IMR-90 (cell line): ENCODE measurements around the gene FOXN3. TPM values are rescaled to one million over a fixed set of nuclear protein-coding genes. Genes with fewer than 3 reads are reported as not detected.

Experiments used
- ATAC-seq: fragments of 200-7000 bp; cut with Tn5 transposase; 2 replicates; pipeline ENCODE4 v1.9.1; 2020; ENCODE audit warnings: low read depth, mild to moderate bottlenecking, moderate library complexity
- BruUV-seq: library from RNA; stranded (reverse); fragments of 400-500 nt; replicated peaks from 2 replicates; lab custom pipeline; 2021; lab: Mats Ljungman, UMichigan
- CTCF ChIA-PET: fragments of 300-600 bp; formaldehyde crosslinking; extraction: SDS; loops from one replicate; lab custom pipeline; 2021; ENCODE audit warnings: antibody characterized with exemption; lab: Yijun Ruan, JAX
- POLR2A ChIA-PET: fragments of 300-600 bp; sonication (Branson Sonifier 250); formaldehyde crosslinking; loops from one replicate; lab custom pipeline; 2022; ENCODE audit warnings: antibody characterized with exemption; ENCODE audit not compliant: unreplicated experiment; lab: Charles Lee
- DNase-seq: peaks from one replicate; pipeline ENCODE4 v3.0.0; 2013
- H2AFZ ChIP-seq: replicated peaks from 2 replicates; pipeline ENCODE3; 2013; ENCODE audit warnings: low read length, mild to moderate bottlenecking; ENCODE audit not compliant: poor library complexity
- H2AK5ac ChIP-seq: 2 replicates; pipeline ENCODE4 v1.6.1; 2013; ENCODE audit warnings: low read depth, low read length, inconsistent platforms
- H2AK9ac ChIP-seq: replicated peaks from 2 replicates; pipeline ENCODE3; 2013; ENCODE audit warnings: mild to moderate bottlenecking, low read depth, low read length, moderate library complexity; ENCODE audit not compliant: poor library complexity
- H2BK120ac ChIP-seq: 2 replicates; pipeline ENCODE4 v1.6.1; 2013; ENCODE audit warnings: low read depth, low read length, inconsistent platforms
- H2BK15ac ChIP-seq: 3 replicates; pipeline ENCODE4 v1.6.1; 2013; ENCODE audit warnings: low read depth, low read length, inconsistent platforms
- H2BK20ac ChIP-seq: 2 replicates; pipeline ENCODE4 v1.6.1; 2013; ENCODE audit warnings: low read depth, mild to moderate bottlenecking, inconsistent platforms, low read length, moderate library complexity
- H2BK5ac ChIP-seq: 2 replicates; pipeline ENCODE4 v1.6.1; 2013; ENCODE audit warnings: mild to moderate bottlenecking, low read depth, low read length, inconsistent platforms; ENCODE audit not compliant: poor library complexity, severe bottlenecking
- H3K14ac ChIP-seq: replicated peaks from 2 replicates; pipeline ENCODE4 v1.6.1; 2013; ENCODE audit warnings: low read depth, low read length, inconsistent platforms
- H3K18ac ChIP-seq: 2 replicates; pipeline ENCODE4 v1.6.1; 2013; ENCODE audit warnings: low read depth, low read length, control low read depth
- H3K23ac ChIP-seq: 2 replicates; pipeline ENCODE4 v1.6.1; 2013; ENCODE audit warnings: low read depth, low read length, inconsistent platforms
- H3K27ac ChIP-seq: 2 replicates; pipeline ENCODE4 v1.5.1; 2013; ENCODE audit warnings: mild to moderate bottlenecking, control low read depth, low read length; ENCODE audit not compliant: insufficient read depth
- H3K27me3 ChIP-seq: 2 replicates; pipeline ENCODE4 v1.6.1; 2013; ENCODE audit warnings: low read length; ENCODE audit not compliant: control insufficient read depth, insufficient read depth
- H3K36me3 ChIP-seq: 2 replicates; pipeline ENCODE4 v1.6.1; 2013; ENCODE audit warnings: low read length, mixed read lengths; ENCODE audit not compliant: control insufficient read depth, insufficient read depth
- H3K4ac ChIP-seq: 2 replicates; pipeline ENCODE4 v1.6.1; 2013; ENCODE audit warnings: low read depth, low read length, inconsistent platforms
- H3K4me1 ChIP-seq: 2 replicates; pipeline ENCODE4 v1.6.1; 2013; ENCODE audit warnings: low read length, mixed read lengths; ENCODE audit not compliant: control insufficient read depth, insufficient read depth
- H3K4me2 ChIP-seq: 2 replicates; pipeline ENCODE4 v1.6.1; 2013; ENCODE audit warnings: low read depth, mild to moderate bottlenecking, control low read depth, low read length, moderate library complexity
- H3K4me3 ChIP-seq: 2 replicates; pipeline ENCODE4 v1.5.1; 2013; ENCODE audit warnings: low read depth, mild to moderate bottlenecking, control low read depth, low read length, moderate library complexity; ENCODE audit not compliant: insufficient read depth
- H3K56ac ChIP-seq: 2 replicates; pipeline ENCODE4 v1.6.1; 2013; ENCODE audit warnings: low read length, inconsistent platforms; ENCODE audit not compliant: insufficient read depth; ENCODE audit errors: extremely low read depth
- H3K79me1 ChIP-seq, 2 experiments: 2 replicates each; pipeline ENCODE4 v1.6.1; 2013; ENCODE audit warnings: low read length in 2 of 2, inconsistent platforms in 1 of 2, low read depth in 1 of 2
- H3K9ac ChIP-seq: 2 replicates; pipeline ENCODE4 v1.6.1; 2013; ENCODE audit warnings: low read depth, low read length, control low read depth
- H3K9me1 ChIP-seq: 2 replicates; pipeline ENCODE4 v1.6.1; 2013; ENCODE audit warnings: low read length, inconsistent platforms; ENCODE audit not compliant: insufficient read depth
- H3K9me3 ChIP-seq: 2 replicates; pipeline ENCODE4 v1.6.1; 2013; ENCODE audit warnings: low read length; ENCODE audit not compliant: control insufficient read depth, insufficient read depth
- H4K20me1 ChIP-seq: 2 replicates; pipeline ENCODE4 v1.6.1; 2013; ENCODE audit warnings: low read length, inconsistent platforms; ENCODE audit not compliant: insufficient read depth
- H4K5ac ChIP-seq: 2 replicates; pipeline ENCODE4 v1.6.1; 2013; ENCODE audit warnings: mild to moderate bottlenecking, low read depth, low read length, control low read depth
- H4K8ac ChIP-seq, 2 experiments: 2 replicates each; pipeline ENCODE4 v1.6.1; 2013; ENCODE audit warnings: low read depth in 2 of 2, low read length in 2 of 2, control low read depth in 1 of 2, inconsistent platforms in 1 of 2
- H4K91ac ChIP-seq: 2 replicates; pipeline ENCODE4 v1.6.1; 2013; ENCODE audit warnings: low read depth, low read length, inconsistent platforms; ENCODE audit not compliant: insufficient read depth
- ELK1 ChIP-seq: fragments of 150-350 bp; IDR thresholded peaks from 2 replicates; pipeline ENCODE4 v1.6.1; 2016; ENCODE audit warnings: low read depth, mild to moderate bottlenecking, low read length, moderate library complexity, borderline replicate concordance
- FOS ChIP-seq: fragments of 150-350 bp; IDR thresholded peaks from 2 replicates; pipeline ENCODE4 v1.6.1; 2016; ENCODE audit warnings: low read depth, low read length
- RCOR1 ChIP-seq: IDR thresholded peaks from 2 replicates; pipeline ENCODE4 v1.6.1; 2012; ENCODE audit warnings: mild to moderate bottlenecking, low read length, improper control_type of control experiment; ENCODE audit not compliant: insufficient replicate concordance
- RFX5 ChIP-seq: IDR thresholded peaks from 2 replicates; pipeline ENCODE4 v1.8.0; 2012; ENCODE audit warnings: low read depth, mild to moderate bottlenecking, low read length, moderate library complexity
- WGBS, 2 experiments: methylation state at CpG; one replicate each; pipeline versions ENCODE4 v1.1.5 to v1.1.7; 2013; ENCODE audit warnings: missing lambda C conversion rate in 2 of 2; ENCODE audit not compliant: insufficient read length in 1 of 2; ENCODE audit errors: extremely low coverage in 2 of 2; 5-methylcytosine and 5-hydroxymethylcytosine counted together
- dilution Hi-C: fragments of 300-500 bp; cut with HindIII; formaldehyde crosslinking; loops from one replicate; pipeline ENCODE4 v1.14.3; 2018; ENCODE audit warnings: low sequenced_read_pairs; ENCODE audit not compliant: unreplicated experiment
- in situ Hi-C: fragments of 300-500 bp; cut with MboI; formaldehyde crosslinking; loops from 3 replicates; pipeline ENCODE4 v1.14.3; 2019; ENCODE audit warnings: low sequenced_read_pairs, inconsistent platforms, mixed read lengths
- intact Hi-C: fragments of 100-400 bp; cut with micrococcal nuclease; formaldehyde crosslinking; loops from 2 replicates; pipeline ENCODE4 v1.10.0; 2022
- polyA plus RNA-seq, 3 experiments: library from polyadenylated mRNA; depleted of rRNA; stranded (reverse); fragments of >200 nt; gene quantifications; 2 replicates each; pipeline ENCODE4 v1.2.3, GENCODE V29; 2012; ENCODE audit warnings: low replicate concordance in 1 of 3
- total RNA-seq: library from RNA; depleted of rRNA; stranded (reverse); fragments of >200 nt; gene quantifications from 2 replicates; pipeline ENCODE4 v1.2.3, GENCODE V29; 2012
- TF ChIP-seq, protein P1 (sequence below): fragments of 150-350 bp; IDR thresholded peaks from 2 replicates; pipeline ENCODE4 v1.6.1; 2017; ENCODE audit warnings: mild to moderate bottlenecking, antibody characterized with exemption, low read length, low read depth

The FOXN3 gene
- total and polyA plus RNA-seq, 2 of the 4 experiments (the other 2 are of a cell fraction) = 22.6 to 33.7 TPM

DNA sequence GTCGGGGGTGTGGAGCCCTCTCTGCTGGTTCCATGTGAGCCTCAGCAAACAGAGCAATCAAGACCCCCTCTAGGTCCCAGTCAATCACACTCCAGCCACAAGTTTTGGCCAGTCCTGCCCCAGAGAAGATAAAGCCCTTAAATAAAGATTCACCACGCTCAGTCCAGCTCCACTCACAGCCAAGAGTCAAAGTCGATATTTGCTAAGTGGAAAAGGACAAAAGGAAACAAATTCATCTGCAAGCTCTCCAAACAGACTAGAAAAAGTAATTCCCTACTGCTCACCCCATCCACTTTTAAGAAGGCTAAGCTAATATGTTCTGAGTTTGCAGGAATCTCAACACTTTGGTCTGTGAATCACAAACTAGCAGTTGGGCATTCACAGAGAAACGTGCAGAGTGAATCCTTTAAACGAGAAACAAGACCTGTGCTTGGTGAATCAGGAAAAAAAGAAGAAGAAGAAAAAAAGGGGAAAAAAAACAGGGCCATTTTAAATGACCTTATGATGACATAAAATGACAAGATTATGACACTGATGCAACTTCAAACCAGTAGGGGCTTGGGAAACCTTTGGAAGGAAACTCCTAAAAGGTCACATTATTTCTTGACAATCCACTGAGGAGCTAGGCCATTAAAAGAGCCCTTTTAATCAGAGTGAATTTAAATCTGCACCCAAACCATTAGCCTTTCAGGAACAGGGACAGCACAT, 41.8 kb upstream of the FOXN3 start:
- ATAC-seq (no peak), DNase-seq (no peak)
- no peaks in the 10 kb centered on the region for H3K27me3 ChIP-seq
- no peak overlapping the region for H2BK15ac ChIP-seq
- H2AK5ac ChIP-seq = no peak overlapping the region
- H4K8ac ChIP-seq = no peak overlapping the region
- TF ChIP-seq RCOR1 = no peak
- TF ChIP-seq ELK1 = no peak
- no peak for TF ChIP-seq FOS
- no peak for TF ChIP-seq RFX5
- TF ChIP-seq, protein P1, sequence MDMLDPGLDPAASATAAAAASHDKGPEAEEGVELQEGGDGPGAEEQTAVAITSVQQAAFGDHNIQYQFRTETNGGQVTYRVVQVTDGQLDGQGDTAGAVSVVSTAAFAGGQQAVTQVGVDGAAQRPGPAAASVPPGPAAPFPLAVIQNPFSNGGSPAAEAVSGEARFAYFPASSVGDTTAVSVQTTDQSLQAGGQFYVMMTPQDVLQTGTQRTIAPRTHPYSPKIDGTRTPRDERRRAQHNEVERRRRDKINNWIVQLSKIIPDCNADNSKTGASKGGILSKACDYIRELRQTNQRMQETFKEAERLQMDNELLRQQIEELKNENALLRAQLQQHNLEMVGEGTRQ = no peak
- no peaks in the 10 kb centered on the region for H3K9me1 ChIP-seq
- H4K91ac ChIP-seq = no peak overlapping the region
- H3K36me3 ChIP-seq = no peaks in the 10 kb centered on the region
- no peak overlapping the region for H2BK20ac ChIP-seq
- no peak overlapping the region for H3K9ac ChIP-seq
- H2BK120ac ChIP-seq = no peak overlapping the region
- no peak overlapping the region for H2BK5ac ChIP-seq
- BruUV-seq = no TSS peak
- no peaks in the 10 kb centered on the region for H3K4me1 ChIP-seq
- no peak overlapping the region for H3K4ac ChIP-seq
- H3K23ac ChIP-seq = no peak overlapping the region
- H3K9me3 ChIP-seq = no peaks in the 10 kb centered on the region
- H3K4me3 ChIP-seq = no peak overlapping the region
- dilution Hi-C loops = no loop called here
- intact Hi-C loops = no loop called here
- H3K4me2 ChIP-seq = no peak overlapping the region
- POLR2A ChIA-PET = no interaction called here
- H2AFZ ChIP-seq = no peak overlapping the region
- no peak overlapping the region for H3K56ac ChIP-seq
- no peak overlapping the region for H4K5ac ChIP-seq
- H3K18ac ChIP-seq = no peak overlapping the region
- no peaks in the 10 kb centered on the region for H4K20me1 ChIP-seq
- no peak overlapping the region for H2AK9ac ChIP-seq
- CTCF ChIA-PET = no interaction called here
- no peak overlapping the region for H3K27ac ChIP-seq
- in situ Hi-C loops = no loop called here
- H3K79me1 ChIP-seq = peaks cover 4% of the 10 kb centered on the region in 2 experiments; a peak in 2 of 4 replicates
- H3K14ac ChIP-seq = no peak overlapping the region
- WGBS, 2 experiments = 75% methylated on average over 2 of the region's 5 CpGs; no CpG with 5 or more reads in 1 of the 2 experiments
